Measurements from ENCODE around the gene HIGD1A. TPM values are rescaled to one million over a fixed set of nuclear protein-coding genes. Genes with fewer than 3 reads are reported as not detected.

HIGD1A gene
- total RNA-seq, 1 experiment from 2014 or later, result 80.7 TPM

GRCh38 chr3:42741796-42742195 is 62.5 kb downstream of the HIGD1A start:
- TF ChIP-seq ZBTB21 (CRISPR knock-in tag; IDR thresholded peaks at IDR 0.05; ENCODE audit: borderline replicate concordance), result no peak
- no peak overlapping the region for H3K27ac Mint-ChIP-seq
- no peak for DNase-seq (ENCODE audit: low spot score)

GRCh38 chr3:42739401-42740158 is 64.7 kb downstream of the HIGD1A start:
- TF ChIP-seq MXD4 (CRISPR knock-in tag; IDR thresholded peaks at IDR 0.05; ENCODE audit: borderline replicate concordance), result no peak
- TF ChIP-seq E2F1 (CRISPR knock-in tag; IDR thresholded peaks at IDR 0.05), result no peak
- TF ChIP-seq RELA (CRISPR knock-in tag; IDR thresholded peaks at IDR 0.05; ENCODE audit: borderline replicate concordance), result no peak
- no peak for TF ChIP-seq ZNF396 (CRISPR knock-in tag; IDR thresholded peaks at IDR 0.05; ENCODE audit: borderline replicate concordance)
- H3K4me1 Mint-ChIP-seq, result peaks cover 23% of the 10 kb centered on the region
- POLR2A ChIA-PET, result no interaction called here
- H3K4me3 Mint-ChIP-seq, result no peak overlapping the region
- 0 out of 2 replicates have a peak, but pooled peaks have one; percentile 9 for ATAC-seq
- no peaks in the 10 kb centered on the region for H3K36me3 Mint-ChIP-seq
- H3K27ac Mint-ChIP-seq, result no peak overlapping the region
- no peaks in the 10 kb centered on the region; the same call in 1 of the 2 replicates for H3K9me3 Mint-ChIP-seq
- CTCF ChIA-PET, result interaction anchor here (2.1 kb wide), 1 partner anchor 11 kb away, joined by 10 read pairs; no protein-coding TSS in a partner anchor
- peaks cover 6% of the 10 kb centered on the region; the same call in 1 of the 2 replicates for H3K27me3 Mint-ChIP-seq (ENCODE audit: low read depth)
- DNase-seq (ENCODE audit: low spot score), result no peak

More at GRCh38 chr3:42741796-42742195, 62.5 kb downstream of the HIGD1A start:
- ChIA-PET POLR2A (no interaction called here), CTCF (interaction anchor here (0.6 to 4.9 kb wide), 3 partner anchors 8 to 89 kb away, joined by 3 to 24 read pairs (median 10); no protein-coding TSS in a partner anchor)
- H3K4me1 Mint-ChIP-seq, result peaks cover 19% of the 10 kb centered on the region; the same call in 1 of the 2 replicates
- no peak overlapping the region for H3K4me3 Mint-ChIP-seq
- no peaks in the 10 kb centered on the region; the same call in 1 of the 2 replicates for H3K9me3 Mint-ChIP-seq
- no peak for ATAC-seq
- no peaks in the 10 kb centered on the region for H3K36me3 Mint-ChIP-seq
- no peaks in the 10 kb centered on the region; the same call in 1 of the 2 replicates for H3K27me3 Mint-ChIP-seq (ENCODE audit: low read depth)

GRCh38 chr3:42736531-42736930 is 67.8 kb downstream of the HIGD1A start:
- ATAC-seq, result no peak
- ChIA-PET POLR2A (no interaction called here), CTCF (interaction anchor here (1.7 to 2.2 kb wide), 3 partner anchors 9 to 94 kb away, joined by 5 to 20 read pairs (median 11); no protein-coding TSS in a partner anchor)
- DNase-seq (ENCODE audit: low spot score), result no peak
- Mint-ChIP-seq H3K27me3 (ENCODE audit: low read depth) (peaks cover 6% of the 10 kb centered on the region; the same call in 1 of the 2 replicates), H3K9me3 (no peaks in the 10 kb centered on the region; the same call in 1 of the 2 replicates), H3K4me3 (no peak overlapping the region), H3K4me1 (peaks cover 45% of the 10 kb centered on the region), H3K27ac (no peak overlapping the region), H3K36me3 (no peaks in the 10 kb centered on the region)
- no peak for TF ChIP-seq ZNF121 (CRISPR knock-in tag; IDR thresholded peaks at IDR 0.05)
- no peak for TF ChIP-seq ZNF219 (CRISPR knock-in tag; IDR thresholded peaks at IDR 0.05; ENCODE audit: borderline replicate concordance)

GRCh38 chr3:42736081-42736480 is 68.2 kb downstream of the HIGD1A start:
- TF ChIP-seq RELA (CRISPR knock-in tag; IDR thresholded peaks at IDR 0.05; ENCODE audit: borderline replicate concordance), result no peak
- no peak for TF ChIP-seq ZNF532 (CRISPR knock-in tag; IDR thresholded peaks at IDR 0.05; ENCODE audit: borderline replicate concordance)
- TF ChIP-seq TEAD1 (CRISPR knock-in tag; IDR thresholded peaks at IDR 0.05), result no peak
- TF ChIP-seq ZNF423 (CRISPR knock-in tag; IDR thresholded peaks at IDR 0.05), result peak; percentile 60
- no peak for TF ChIP-seq ZNF121 (CRISPR knock-in tag; IDR thresholded peaks at IDR 0.05)
- no peak for TF ChIP-seq ARID4B (CRISPR knock-in tag; IDR thresholded peaks at IDR 0.05; ENCODE audit: borderline replicate concordance)
- no peak for TF ChIP-seq E2F5 (CRISPR knock-in tag; IDR thresholded peaks at IDR 0.05)
- TF ChIP-seq ETV6 (CRISPR knock-in tag; IDR thresholded peaks at IDR 0.05), result 0 out of 2 replicates have a peak, but pooled peaks have one; percentile 40
- TF ChIP-seq KAT7 (CRISPR knock-in tag; IDR thresholded peaks at IDR 0.05; ENCODE audit: borderline replicate concordance), result no peak
- peaks cover 45% of the 10 kb centered on the region for H3K4me1 Mint-ChIP-seq
- H3K36me3 Mint-ChIP-seq, result no peaks in the 10 kb centered on the region
- H3K9me3 Mint-ChIP-seq, result no peaks in the 10 kb centered on the region; the same call in 1 of the 2 replicates
- DNase-seq (ENCODE audit: low spot score) (no peak), ATAC-seq (peak; percentile 19)
- no peak overlapping the region for H3K27ac Mint-ChIP-seq
- H3K27me3 Mint-ChIP-seq (ENCODE audit: low read depth), result peaks cover 6% of the 10 kb centered on the region; the same call in 1 of the 2 replicates
- ChIA-PET CTCF (interaction anchor here (1.6 to 2.2 kb wide), 4 partner anchors 9 to 94 kb away, joined by 4 to 20 read pairs (median 8); no protein-coding TSS in a partner anchor), POLR2A (no interaction called here)
- no peak overlapping the region for H3K4me3 Mint-ChIP-seq
